PC-9 (cell line): ENCODE data around the gene HSPA1A.

Source experiments
- EZH2 ChIP-seq: fragments of 200-600 bp; sonication (generic); IDR thresholded peaks from 2 replicates; pipeline ENCODE4 v1.8.0; 2017; ENCODE audit warnings: antibody characterized with exemption, low read depth
- TF ChIP-seq, protein P1 (sequence below): fragments of 200-600 bp; sonication (generic); conservative IDR thresholded peaks from 2 replicates; pipeline ENCODE4 v1.6.1; 2017; ENCODE audit warnings: mixed run types, antibody characterized with exemption, mild to moderate bottlenecking, moderate library complexity

DNA sequence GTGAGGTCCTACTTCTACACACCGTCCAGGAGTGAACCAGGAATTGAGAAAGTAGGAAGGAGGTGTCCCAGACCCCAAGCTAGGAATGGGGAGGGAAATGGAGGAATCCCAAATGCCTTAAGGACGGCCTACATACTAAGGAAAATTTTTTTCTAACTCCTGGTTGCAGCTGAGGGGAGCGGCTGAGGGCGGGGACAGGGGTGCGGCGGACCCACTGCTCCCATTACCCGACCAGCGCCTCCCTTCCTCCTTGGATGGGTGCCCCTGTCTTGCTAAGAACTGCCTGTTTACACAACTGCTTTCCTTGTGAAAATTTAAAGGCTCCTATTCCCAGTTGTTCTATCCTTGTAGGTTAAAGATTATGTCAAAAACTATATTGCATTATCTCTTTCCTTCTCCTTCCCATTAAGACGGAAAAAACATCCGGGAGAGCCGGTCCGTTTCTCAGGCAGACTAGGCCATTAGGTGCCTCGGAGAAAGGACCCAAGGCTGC is 11.5 kb downstream of the HSPA1A start:
- TF ChIP-seq, protein P1, sequence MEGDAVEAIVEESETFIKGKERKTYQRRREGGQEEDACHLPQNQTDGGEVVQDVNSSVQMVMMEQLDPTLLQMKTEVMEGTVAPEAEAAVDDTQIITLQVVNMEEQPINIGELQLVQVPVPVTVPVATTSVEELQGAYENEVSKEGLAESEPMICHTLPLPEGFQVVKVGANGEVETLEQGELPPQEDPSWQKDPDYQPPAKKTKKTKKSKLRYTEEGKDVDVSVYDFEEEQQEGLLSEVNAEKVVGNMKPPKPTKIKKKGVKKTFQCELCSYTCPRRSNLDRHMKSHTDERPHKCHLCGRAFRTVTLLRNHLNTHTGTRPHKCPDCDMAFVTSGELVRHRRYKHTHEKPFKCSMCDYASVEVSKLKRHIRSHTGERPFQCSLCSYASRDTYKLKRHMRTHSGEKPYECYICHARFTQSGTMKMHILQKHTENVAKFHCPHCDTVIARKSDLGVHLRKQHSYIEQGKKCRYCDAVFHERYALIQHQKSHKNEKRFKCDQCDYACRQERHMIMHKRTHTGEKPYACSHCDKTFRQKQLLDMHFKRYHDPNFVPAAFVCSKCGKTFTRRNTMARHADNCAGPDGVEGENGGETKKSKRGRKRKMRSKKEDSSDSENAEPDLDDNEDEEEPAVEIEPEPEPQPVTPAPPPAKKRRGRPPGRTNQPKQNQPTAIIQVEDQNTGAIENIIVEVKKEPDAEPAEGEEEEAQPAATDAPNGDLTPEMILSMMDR = no peak
- TF ChIP-seq EZH2 = no peak
